Trophoblast cell (in vitro differentiated cells and primary cell): ENCODE results near the gene GAR1.

Source experiments
- DNase-seq, 2 donors: peaks; one replicate each; pipeline ENCODE4 v3.0.0-alpha.2; 2016
- H2AFZ ChIP-seq: 2 replicates; pipeline ENCODE4 v1.6.1; 2013; ENCODE audit warnings: low read length, moderate library complexity, mild to moderate bottlenecking; ENCODE audit not compliant: insufficient read depth, poor library complexity
- H2AK5ac ChIP-seq: 2 replicates; pipeline ENCODE4 v1.6.1; 2013; ENCODE audit warnings: mild to moderate bottlenecking, low read length
- H2BK120ac ChIP-seq: 2 replicates; pipeline ENCODE4 v1.6.1; 2013; ENCODE audit warnings: low read length, mild to moderate bottlenecking, moderate library complexity; ENCODE audit not compliant: insufficient read depth, poor library complexity
- H2BK12ac ChIP-seq: 2 replicates; pipeline ENCODE4 v1.6.1; 2013; ENCODE audit warnings: mild to moderate bottlenecking, low read length, moderate library complexity
- H2BK5ac ChIP-seq: 2 replicates; pipeline ENCODE4 v1.6.1; 2013; ENCODE audit warnings: low read length, low read depth, moderate library complexity, mild to moderate bottlenecking; ENCODE audit not compliant: poor library complexity
- H3K14ac ChIP-seq: 2 replicates; pipeline ENCODE4 v1.6.1; 2013; ENCODE audit warnings: mild to moderate bottlenecking, low read length
- H3K18ac ChIP-seq: 2 replicates; pipeline ENCODE4 v1.6.1; 2013; ENCODE audit warnings: mild to moderate bottlenecking, low read length
- H3K23ac ChIP-seq: 2 replicates; pipeline ENCODE4 v1.6.1; 2013; ENCODE audit warnings: low read length
- H3K27ac ChIP-seq: 2 replicates; pipeline ENCODE4 v1.5.1; 2013; ENCODE audit warnings: low read depth, mild to moderate bottlenecking, inconsistent platforms, low read length, moderate library complexity
- H3K27me3 ChIP-seq: 2 replicates; pipeline ENCODE4 v1.6.1; 2013; ENCODE audit warnings: inconsistent platforms, mild to moderate bottlenecking, low read length, moderate library complexity; ENCODE audit not compliant: insufficient read depth
- H3K36me3 ChIP-seq, 2 experiments: 1 replicate in 1 of 2; 2 replicates in 1 of 2; pipeline ENCODE4 v1.6.1; 2013; ENCODE audit warnings: low read length in 2 of 2, mild to moderate bottlenecking in 2 of 2, moderate library complexity in 1 of 2; ENCODE audit not compliant: insufficient read depth in 2 of 2, control insufficient read depth in 1 of 2
- H3K4ac ChIP-seq: 2 replicates; pipeline ENCODE4 v1.6.1; 2013; ENCODE audit warnings: low read depth, mild to moderate bottlenecking, low read length, moderate library complexity
- H3K4me1 ChIP-seq, 2 experiments: 1 replicate in 1 of 2; 2 replicates in 1 of 2; pipeline ENCODE4 v1.6.1; 2013; ENCODE audit warnings: low read length in 2 of 2, mild to moderate bottlenecking in 2 of 2, moderate library complexity in 1 of 2; ENCODE audit not compliant: insufficient read depth in 2 of 2, control insufficient read depth in 1 of 2
- H3K4me2 ChIP-seq: 2 replicates; pipeline ENCODE4 v1.6.1; 2013; ENCODE audit warnings: inconsistent platforms, mild to moderate bottlenecking, low read length, moderate library complexity
- H3K4me3 ChIP-seq: 2 replicates; pipeline ENCODE4 v1.5.1; 2013; ENCODE audit warnings: mild to moderate bottlenecking, low read depth, low read length, inconsistent platforms
- H3K79me1 ChIP-seq: one replicate; pipeline ENCODE4 v1.6.1; 2013; ENCODE audit warnings: low read length
- H3K79me2 ChIP-seq: 2 replicates; pipeline ENCODE4 v1.6.1; 2013; ENCODE audit warnings: low read length, mild to moderate bottlenecking; ENCODE audit not compliant: control insufficient read depth, insufficient read depth, poor library complexity
- H3K9ac ChIP-seq: 2 replicates; pipeline ENCODE4 v1.6.1; 2013; ENCODE audit warnings: mild to moderate bottlenecking, low read length
- H3K9me3 ChIP-seq: 2 replicates; pipeline ENCODE4 v1.6.1; 2013; ENCODE audit warnings: low read depth, mild to moderate bottlenecking, control low read depth, inconsistent platforms, low read length; ENCODE audit not compliant: insufficient read depth
- H4K12ac ChIP-seq: 2 replicates; pipeline ENCODE4 v1.6.1; 2013; ENCODE audit warnings: low read depth, mild to moderate bottlenecking, low read length, moderate library complexity
- H4K8ac ChIP-seq: 2 replicates; pipeline ENCODE4 v1.6.1; 2013; ENCODE audit warnings: low read depth, mild to moderate bottlenecking, low read length, moderate library complexity
- H4K91ac ChIP-seq: one replicate; pipeline ENCODE4 v1.6.1; 2013; ENCODE audit warnings: low read depth, mild to moderate bottlenecking, low read length, moderate library complexity
- WGBS: extraction: QIAGEN DNeasy Blood & Tissue Kit; methylation state at CpG from one replicate; pipeline ENCODE4 v1.1.7; 2013; ENCODE audit warnings: missing lambda C conversion rate; ENCODE audit not compliant: insufficient read length, insufficient coverage; ENCODE audit errors: extremely low coverage; 5-methylcytosine and 5-hydroxymethylcytosine counted together

GAR1 gene

GRCh38 chr4:109864134-109864533 is 48.6 kb downstream of the GAR1 start:
- Histone ChIP-seq H3K14ac (no peak overlapping the region), H3K79me2 (no peaks in the 10 kb centered on the region), H4K8ac (no peak overlapping the region), H3K4me2 (no peak overlapping the region), H3K18ac (no peak overlapping the region), H3K9ac (no peak overlapping the region), H4K12ac (no peak overlapping the region), H2AFZ (no peak overlapping the region), H3K4ac (no peak overlapping the region), H3K9me3 (no peaks in the 10 kb centered on the region), H3K4me1 (peaks cover 0 to 1% of the 10 kb centered on the region in 2 experiments), H3K36me3 (no peaks in the 10 kb centered on the region), H3K79me1 (no peaks in the 10 kb centered on the region), H2BK120ac (no peak overlapping the region), H3K23ac (no peak overlapping the region), H3K27me3 (no peaks in the 10 kb centered on the region), H2BK5ac (no peak overlapping the region), H2AK5ac (no peak overlapping the region), H2BK12ac (no peak overlapping the region), H3K4me3 (no peak overlapping the region), H3K27ac (no peak overlapping the region), H4K91ac (no peak overlapping the region)
- no peak for DNase-seq

GRCh38 chr4:109870061-109870460 is 54.5 kb downstream of the GAR1 start:
- Histone ChIP-seq H3K9ac (no peak overlapping the region), H3K79me1 (no peaks in the 10 kb centered on the region), H4K12ac (no peak overlapping the region), H4K91ac (no peak overlapping the region), H2AK5ac (no peak overlapping the region), H2BK5ac (no peak overlapping the region), H3K4me2 (no peak overlapping the region), H2AFZ (no peak overlapping the region), H2BK12ac (no peak overlapping the region), H4K8ac (no peak overlapping the region), H3K4me3 (no peak overlapping the region), H3K27me3 (no peaks in the 10 kb centered on the region), H3K27ac (no peak overlapping the region), H3K79me2 (no peaks in the 10 kb centered on the region), H3K18ac (no peak overlapping the region), H3K23ac (no peak overlapping the region), H3K4ac (no peak overlapping the region), H3K4me1 (peaks cover 0 to 1% of the 10 kb centered on the region in 2 experiments), H3K36me3 (no peaks in the 10 kb centered on the region), H2BK120ac (no peak overlapping the region), H3K9me3 (no peaks in the 10 kb centered on the region), H3K14ac (no peak overlapping the region)
- no CpG with 5 or more reads among the region's 5 CpGs for WGBS
- no peak for DNase-seq

- Histone ChIP-seq H2BK120ac (no peak overlapping the region), H3K14ac (no peak overlapping the region), H3K27ac (no peak overlapping the region), H2AK5ac (no peak overlapping the region), H3K79me1 (no peaks in the 10 kb centered on the region), H3K4me1 (peaks cover 0 to 1% of the 10 kb centered on the region in 2 experiments), H4K91ac (no peak overlapping the region), H2BK5ac (no peak overlapping the region), H3K27me3 (no peaks in the 10 kb centered on the region), H3K18ac (no peak overlapping the region), H3K4me3 (no peak overlapping the region), H3K23ac (no peak overlapping the region), H3K9me3 (peaks cover 4% of the 10 kb centered on the region), H4K8ac (no peak overlapping the region), H2BK12ac (no peak overlapping the region), H3K4ac (no peak overlapping the region), H3K79me2 (no peaks in the 10 kb centered on the region), H3K9ac (no peak overlapping the region), H3K4me2 (no peak overlapping the region), H3K36me3 (no peaks in the 10 kb centered on the region), H2AFZ (no peak overlapping the region), H4K12ac (no peak overlapping the region)
- DNase-seq = no peak
- no CpG with 5 or more reads among the region's 2 CpGs for WGBS
Measured at GRCh38 chr4:109872065-109872464, 56.5 kb downstream of the GAR1 start.

- H3K79me1 ChIP-seq = no peaks in the 10 kb centered on the region
- H4K91ac ChIP-seq = no peak overlapping the region
- H3K14ac ChIP-seq = no peak overlapping the region
- no peaks in the 10 kb centered on the region for H3K79me2 ChIP-seq
- no peak overlapping the region for H2AFZ ChIP-seq
- H3K4me1 ChIP-seq = no peaks in the 10 kb centered on the region
- no peak overlapping the region for H4K8ac ChIP-seq
- H3K36me3 ChIP-seq = no peaks in the 10 kb centered on the region
- H3K4me2 ChIP-seq = no peak overlapping the region
- no peak overlapping the region for H2AK5ac ChIP-seq
- no peak overlapping the region for H3K9ac ChIP-seq
- H3K27me3 ChIP-seq = no peaks in the 10 kb centered on the region
- no CpG with 5 or more reads among the region's 6 CpGs for WGBS
- no peak overlapping the region for H3K4ac ChIP-seq
- H2BK5ac ChIP-seq = no peak overlapping the region
- no peak overlapping the region for H2BK12ac ChIP-seq
- peaks cover 4% of the 10 kb centered on the region for H3K9me3 ChIP-seq
- no peak overlapping the region for H3K23ac ChIP-seq
- no peak for DNase-seq
- no peak overlapping the region for H2BK120ac ChIP-seq
- H3K27ac ChIP-seq = no peak overlapping the region
- H3K18ac ChIP-seq = no peak overlapping the region
- no peak overlapping the region for H4K12ac ChIP-seq
- H3K4me3 ChIP-seq = no peak overlapping the region
Measured at GRCh38 chr4:109872950-109873656, 57.5 kb downstream of the GAR1 start.
